GM12878 (cell line): Measurements from ENCODE around the gene GCA. TPM values are rescaled to one million over a fixed set of nuclear protein-coding genes. Genes with fewer than 3 reads are reported as not detected.

Source experiments
- ATAC-seq: fragments of 200-7000 bp; cut with Tn5 transposase; 3 replicates; pipeline ENCODE4 v1.9.1; 2020; ENCODE audit warnings: mild to moderate bottlenecking, moderate library complexity
- BruUV-seq: library from RNA; stranded (reverse); fragments of 400-500 nt; replicated peaks from 2 replicates; lab custom pipeline; 2021; lab: Mats Ljungman, UMichigan
- CTCF ChIA-PET: fragments of 300-600 bp; sonication (Branson Sonifier 250); formaldehyde crosslinking; extraction: SDS; loops from one replicate; lab custom pipeline; 2021; ENCODE audit warnings: inconsistent platforms; lab: Yijun Ruan, JAX
- POLR2A ChIA-PET: fragments of 350-600 bp; formaldehyde crosslinking; extraction: SDS; loops from one replicate; lab custom pipeline; 2021; ENCODE audit warnings: inconsistent platforms; lab: Charles Lee
- RAD21 ChIA-PET: fragments of 300-600 bp; sonication (Branson Sonifier 250); formaldehyde crosslinking; loops from one replicate; lab custom pipeline; 2023; ENCODE audit warnings: antibody characterized with exemption; ENCODE audit not compliant: unreplicated experiment; lab: Charles Lee
- SMC1A ChIA-PET: fragments of 300-600 bp; sonication (Branson Sonifier 250); formaldehyde crosslinking; loops from one replicate; lab custom pipeline; 2023; ENCODE audit not compliant: unreplicated experiment, uncharacterized antibody; lab: Charles Lee
- DNase-seq: peaks from one replicate; pipeline ENCODE4 v3.0.0-alpha.2; 2011; ENCODE audit warnings: low read depth, low spot score
- FAIRE-seq: peaks from 3 replicates; lab custom pipeline; 2011; peaks lifted over from hg19 to GRCh38; lab: Jason Lieb, UNC
- H2AFZ ChIP-seq: 2 replicates; pipeline ENCODE4 v1.6.0; 2011; ENCODE audit warnings: low read depth, low read length, control low read depth; ENCODE audit not compliant: control insufficient read depth
- H3K27ac ChIP-seq: 2 replicates; pipeline ENCODE4 v1.5.1; 2011; ENCODE audit warnings: control low read depth; ENCODE audit not compliant: control insufficient read depth, insufficient read depth
- H3K27me3 ChIP-seq, 2 experiments: replicated peaks in 1 of 2; 2 replicates each; pipeline versions ENCODE4 v1.6.0 to v1.6.1; 2011; ENCODE audit warnings: low read length in 1 of 2; ENCODE audit not compliant: control insufficient read depth in 2 of 2, insufficient read depth in 2 of 2
- H3K36me3 ChIP-seq, 2 experiments: 2 replicates each; pipeline ENCODE4 v1.5.1; 2011; ENCODE audit warnings: low read length in 1 of 2; ENCODE audit not compliant: control insufficient read depth in 2 of 2, insufficient read depth in 2 of 2
- H3K4me1 ChIP-seq: 2 replicates; pipeline ENCODE4 v1.6.1; 2011; ENCODE audit warnings: mild to moderate bottlenecking, low read length, moderate library complexity, mixed read lengths; ENCODE audit not compliant: control insufficient read depth, insufficient read depth
- H3K4me2 ChIP-seq: 2 replicates; pipeline ENCODE4 v1.6.0; 2011; ENCODE audit warnings: control low read depth; ENCODE audit not compliant: control insufficient read depth, insufficient read depth
- H3K4me3 ChIP-seq: fragments of 200-600 bp; sonication (generic); 2 replicates; pipeline ENCODE4 v1.5.1; 2016
- H3K79me2 ChIP-seq: 2 replicates; pipeline ENCODE4 v1.6.0; 2011; ENCODE audit warnings: low read length; ENCODE audit not compliant: control insufficient read depth, insufficient read depth
- H3K9ac ChIP-seq: 2 replicates; pipeline ENCODE4 v1.8.0; 2011; ENCODE audit warnings: low read length, control low read depth, mixed read lengths; ENCODE audit not compliant: control insufficient read depth, insufficient read depth
- H3K9me3 ChIP-seq: replicated peaks from 3 replicates; pipeline ENCODE4 v1.5.1; 2011; ENCODE audit warnings: mild to moderate bottlenecking, low read length; ENCODE audit not compliant: control insufficient read depth, insufficient read depth
- H4K20me1 ChIP-seq: 2 replicates; pipeline ENCODE4 v1.6.0; 2011; ENCODE audit not compliant: control insufficient read depth, insufficient read depth
- YBX1 ChIP-seq: fragments of 450-650 bp; IDR thresholded peaks from 2 replicates; pipeline ENCODE4 v1.6.1; 2016; ENCODE audit warnings: antibody characterized with exemption
- WGBS: methylation state at CpG from one replicate; pipeline ENCODE4 v1.1.6; 2016; ENCODE audit warnings: low lambda C conversion rate; ENCODE audit not compliant: insufficient replicate concordance, insufficient coverage; ENCODE audit errors: missing lambda C conversion rate; 5-methylcytosine and 5-hydroxymethylcytosine counted together
- in situ Hi-C: fragments of 300-500 bp; cut with MboI; formaldehyde crosslinking; loops from 9 replicates; pipeline ENCODE4 v1.14.3; 2018; ENCODE audit warnings: mixed read lengths
- intact Hi-C: fragments of 100-400 bp; cut with micrococcal nuclease; formaldehyde crosslinking; loops from one replicate; pipeline ENCODE4 v1.14.2; 2022; ENCODE audit not compliant: unreplicated experiment
- polyA plus RNA-seq, 11 experiments: library from polyadenylated mRNA; depleted of rRNA in 4 of 11; unstranded in 6 of 11; stranded (reverse) in 5 of 11; fragments of >200 nt; fragmentation: Nextera tagmentation in 4 of 11; fragmentation: Illumina TruSeq in 1 of 11; extraction: Ambion mirVana in 4 of 11; extraction: Trizol in 1 of 11; gene quantifications; 1 replicate in 1 of 11; 2 replicates in 10 of 11; pipeline versions ENCODE4 v1.2.1 to v1.2.3, GENCODE V29; 2011 to 2016; ENCODE audit warnings: inconsistent platforms in 2 of 11, missing spikeins in 2 of 11, low read depth in 1 of 11
- total RNA-seq, 4 experiments: library from RNA; depleted of rRNA in 3 of 4; stranded (reverse); fragments of >200 nt in 3 of 4; fragmentation: Illumina TruSeq in 1 of 4; extraction: Trizol in 1 of 4; gene quantifications; 2 replicates each; pipeline versions ENCODE4 v1.2.1 to v1.2.3, GENCODE V29; 2013 to 2021
- TF ChIP-seq, protein P1 (sequence below): fragments of 450-650 bp; IDR thresholded peaks from 2 replicates; pipeline ENCODE4 v1.6.1; 2017; ENCODE audit warnings: mild to moderate bottlenecking

Gene GCA
- total and polyA plus RNA-seq, 10 of the 15 experiments (the other 5 are each of a cell fraction or from before 2014, with no cell fraction given), result 20.6 to 81.9 (median 32.0) TPM

- SMC1A ChIA-PET, result interaction anchor here (0.6 to 2.3 kb wide), 3 partner anchors 9 to 175 kb away, joined by 3 to 11 read pairs (median 4); partner anchors contain the start of gene IFIH1
- H3K9me3 ChIP-seq, result peaks cover 2% of the 10 kb centered on the region; the same call in 2 of the 3 replicates
- TF ChIP-seq, protein P1, sequence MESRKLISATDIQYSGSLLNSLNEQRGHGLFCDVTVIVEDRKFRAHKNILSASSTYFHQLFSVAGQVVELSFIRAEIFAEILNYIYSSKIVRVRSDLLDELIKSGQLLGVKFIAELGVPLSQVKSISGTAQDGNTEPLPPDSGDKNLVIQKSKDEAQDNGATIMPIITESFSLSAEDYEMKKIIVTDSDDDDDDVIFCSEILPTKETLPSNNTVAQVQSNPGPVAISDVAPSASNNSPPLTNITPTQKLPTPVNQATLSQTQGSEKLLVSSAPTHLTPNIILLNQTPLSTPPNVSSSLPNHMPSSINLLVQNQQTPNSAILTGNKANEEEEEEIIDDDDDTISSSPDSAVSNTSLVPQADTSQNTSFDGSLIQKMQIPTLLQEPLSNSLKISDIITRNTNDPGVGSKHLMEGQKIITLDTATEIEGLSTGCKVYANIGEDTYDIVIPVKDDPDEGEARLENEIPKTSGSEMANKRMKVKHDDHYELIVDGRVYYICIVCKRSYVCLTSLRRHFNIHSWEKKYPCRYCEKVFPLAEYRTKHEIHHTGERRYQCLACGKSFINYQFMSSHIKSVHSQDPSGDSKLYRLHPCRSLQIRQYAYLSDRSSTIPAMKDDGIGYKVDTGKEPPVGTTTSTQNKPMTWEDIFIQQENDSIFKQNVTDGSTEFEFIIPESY, result peak; percentile 66; the same call in 1 of the 2 replicates
- no peak for TF ChIP-seq YBX1
- TF ChIP-seq, all 136 proteins: peak for 1
- no peaks in the 10 kb centered on the region for H3K4me1 ChIP-seq
- no peak overlapping the region for H3K4me3 ChIP-seq
- peak overlapping the region; percentile 44; the same call in 1 of the 2 replicates for H3K4me2 ChIP-seq
- H2AFZ ChIP-seq, result no peak overlapping the region
- H3K9ac ChIP-seq, result no peak overlapping the region
- WGBS, result over 99% methylated on average over 11 of the region's 15 CpGs
- no peaks in the 10 kb centered on the region for H3K27me3 ChIP-seq
- in situ Hi-C loops (no loop called here), intact Hi-C loops (no loop called here)
- RAD21 ChIA-PET, result interaction anchor here (0.7 to 2.6 kb wide), 4 partner anchors 9 to 311 kb away, joined by 3 to 11 read pairs (median 6); partner anchors contain the start of gene IFIH1
- DNase-seq (no peak), FAIRE-seq (no peak), ATAC-seq (no peak)
- peaks cover 6% of the 10 kb centered on the region for H3K79me2 ChIP-seq
- TSS peak; percentile 71 for BruUV-seq
- no peaks in the 10 kb centered on the region for H4K20me1 ChIP-seq
- no peaks in the 10 kb centered on the region; a peak in 1 of 4 replicates for H3K36me3 ChIP-seq
- CTCF ChIA-PET, result interaction anchor here (1.3 to 3.0 kb wide), 8 partner anchors 10 to 175 kb away, joined by 3 to 17 read pairs (median 7); partner anchors contain the start of genes GCG and IFIH1
- POLR2A ChIA-PET, result interaction anchor here (0.6 to 2.0 kb wide), 5 partner anchors 9 to 308 kb away, joined by 4 to 9 read pairs (median 6); partner anchors contain the start of gene IFIH1
- no peak overlapping the region for H3K27ac ChIP-seq
Measured at GRCh38 chr2:162327806-162328205, 16.1 kb upstream of the GCA start.
